PC-9 (cell line): ENCODE data around the gene DPM2.

Experiments
- CTCF ChIP-seq: fragments of 200-600 bp; sonication (generic); conservative IDR thresholded peaks from 2 replicates; pipeline ENCODE4 v1.6.1; 2017; ENCODE audit warnings: mixed run types, antibody characterized with exemption, mild to moderate bottlenecking, moderate library complexity
- EZH2 ChIP-seq: fragments of 200-600 bp; sonication (generic); IDR thresholded peaks from 2 replicates; pipeline ENCODE4 v1.8.0; 2017; ENCODE audit warnings: antibody characterized with exemption, low read depth

GRCh38 chr9:127960410-127961154, 22.9 kb upstream of the DPM2 start:
- TF ChIP-seq CTCF (no peak), EZH2 (no peak)
